HG03469 (cell line): ENCODE data around the gene KITLG.
"Not testable (repeated sequence)": the region's sequence is repeated elsewhere in the genome, so short reads cannot be mapped to it uniquely, and the experiment has no call there.

Source experiments
- ATAC-seq: cut with Tn5 transposase; IDR thresholded peaks from one replicate; pipeline ENCODE4 v1.9.1; 2021; ENCODE audit warnings: mild to moderate bottlenecking, moderate library complexity, moderate number of reproducible peaks; ENCODE audit not compliant: unreplicated experiment

Gene KITLG

GRCh38 chr12:88544991-88545980, 35.0 kb downstream of the KITLG start:
- ATAC-seq: no peak

GRCh38 chr12:88539893-88540292, 40.4 kb downstream of the KITLG start:
- no peak for ATAC-seq

- no peak for ATAC-seq
Observed at GRCh38 chr12:88538697-88539096, 41.6 kb downstream of the KITLG start.

GRCh38 chr12:88538250-88538649, 42.0 kb downstream of the KITLG start:
- no peak for ATAC-seq

- no peak for ATAC-seq
Observed at GRCh38 chr12:88530868-88531267, 49.4 kb downstream of the KITLG start.

- ATAC-seq: no peak
Observed at GRCh38 chr12:88529531-88530488, 50.5 kb downstream of the KITLG start.

- no peak for ATAC-seq
Observed at GRCh38 chr12:88522961-88523360, 57.3 kb downstream of the KITLG start.

- no peak for ATAC-seq
Observed at GRCh38 chr12:88520436-88520820, 59.8 kb downstream of the KITLG start.

GRCh38 chr12:88519802-88520435, 60.4 kb downstream of the KITLG start:
- no peak for ATAC-seq

GRCh38 chr12:88518863-88519403, 61.3 kb downstream of the KITLG start:
- no peak for ATAC-seq

GRCh38 chr12:88516811-88517210, 63.5 kb downstream of the KITLG start:
- no peak for ATAC-seq

- ATAC-seq: no peak
Observed at GRCh38 chr12:88510843-88511242, 69.4 kb downstream of the KITLG start.

- ATAC-seq: no peak
Observed at GRCh38 chr12:88509851-88510250, 70.4 kb downstream of the KITLG start.

- no peak for ATAC-seq
Observed at GRCh38 chr12:88509347-88509746, 70.9 kb downstream of the KITLG start.

GRCh38 chr12:88507851-88508250, 72.4 kb downstream of the KITLG start:
- ATAC-seq: not testable (repeated sequence)

- no peak for ATAC-seq
Observed at GRCh38 chr12:88507270-88507669, 73.0 kb downstream of the KITLG start.

GRCh38 chr12:88505696-88506095, 74.6 kb downstream of the KITLG start:
- no peak for ATAC-seq

- no peak for ATAC-seq
Observed at GRCh38 chr12:88503281-88503703, 77.0 kb downstream of the KITLG start.

GRCh38 chr12:88501972-88502938, 78.0 kb downstream of the KITLG start:
- ATAC-seq: no peak
